CD4-positive, alpha-beta T cell (primary cell): ENCODE results near the gene HAUS8. TPM values are rescaled to one million over a fixed set of nuclear protein-coding genes. Genes with fewer than 3 reads are reported as not detected.

ENCODE experiments used
- ATAC-seq: fragments of 200-7000 bp; cut with Tn5 transposase; one replicate; pipeline ENCODE4 v1.10.0; 2022; ENCODE audit warnings: mild to moderate bottlenecking; ENCODE audit not compliant: poor library complexity
- CTCF ChIA-PET: fragments of 350-600 bp; sonication (Branson Sonifier 250); formaldehyde crosslinking; loops from one replicate; lab custom pipeline; 2021; ENCODE audit warnings: antibody characterized with exemption, inconsistent platforms; lab: Charles Lee
- POLR2A ChIA-PET: fragments of 350-600 bp; sonication (Branson Sonifier 250); formaldehyde crosslinking; loops from one replicate; lab custom pipeline; 2021; ENCODE audit warnings: antibody characterized with exemption, inconsistent platforms; lab: Charles Lee
- DNase-seq, 14 experiments: peaks; one replicate each; pipeline ENCODE4 v3.0.0-alpha.2; 2013 to 2020; ENCODE audit warnings: mixed read lengths in 2 of 14
- H3K27ac ChIP-seq, 2 donors: one replicate each; pipeline versions ENCODE4 v1.5.1 to v1.7.0; 2013; ENCODE audit warnings: low read length in 2 of 2, low read depth in 1 of 2, mild to moderate bottlenecking in 1 of 2
- H3K27me3 ChIP-seq, 2 experiments: 1 replicate in 1 of 2; 2 replicates in 1 of 2; pipeline versions ENCODE4 v1.6.1 to v1.7.0; 2013; ENCODE audit warnings: low read length in 2 of 2, control low read depth in 1 of 2, mild to moderate bottlenecking in 1 of 2, moderate library complexity in 1 of 2; ENCODE audit not compliant: insufficient read depth in 2 of 2, control insufficient read depth in 1 of 2
- H3K36me3 ChIP-seq: one replicate; pipeline ENCODE4 v1.6.1; 2013; ENCODE audit warnings: low read length, control low read depth; ENCODE audit not compliant: insufficient read depth
- H3K4me1 ChIP-seq: one replicate; pipeline ENCODE4 v1.6.1; 2013; ENCODE audit warnings: low read length, control low read depth; ENCODE audit not compliant: insufficient read depth
- H3K4me3 ChIP-seq: one replicate; pipeline ENCODE4 v1.5.1; 2013; ENCODE audit warnings: mild to moderate bottlenecking, low read length, moderate library complexity
- H3K9me3 ChIP-seq, 2 experiments: 1 replicate in 1 of 2; 2 replicates in 1 of 2; pipeline versions ENCODE4 v1.6.1 to v1.7.0; 2013; ENCODE audit warnings: low read length in 2 of 2, mild to moderate bottlenecking in 2 of 2, control low read depth in 1 of 2, moderate library complexity in 1 of 2; ENCODE audit not compliant: control insufficient read depth in 1 of 2, insufficient read depth in 1 of 2
- H3K27ac Mint-ChIP-seq: one replicate; pipeline ENCODE4 v1.8.0; 2020; ENCODE audit warnings: mixed read lengths
- H3K27me3 Mint-ChIP-seq: one replicate; pipeline ENCODE4 v1.8.0; 2021; ENCODE audit warnings: mixed read lengths
- H3K36me3 Mint-ChIP-seq: one replicate; pipeline ENCODE4 v1.8.0; 2021; ENCODE audit warnings: low read depth, mixed read lengths
- H3K4me1 Mint-ChIP-seq: one replicate; pipeline ENCODE4 v1.8.0; 2021; ENCODE audit warnings: low read depth, mixed read lengths
- H3K4me3 Mint-ChIP-seq: one replicate; pipeline ENCODE4 v1.8.0; 2020; ENCODE audit warnings: mild to moderate bottlenecking, mixed read lengths
- H3K9me3 Mint-ChIP-seq: one replicate; pipeline ENCODE4 v1.8.0; 2020; ENCODE audit warnings: mixed read lengths
- CTCF ChIP-seq: fragments of 200-600 bp; IDR thresholded peaks from one replicate; pipeline ENCODE4 v1.8.0; 2022; ENCODE audit warnings: antibody characterized with exemption, mild to moderate bottlenecking
- intact Hi-C, 2 experiments: fragments of 100-400 bp; cut with DNase I in 1 of 2; cut with micrococcal nuclease in 1 of 2; formaldehyde crosslinking; loops; one replicate each; pipeline versions ENCODE4 v1.15.1 to v1.9.0; 2023 to 2025; cut with DNase I, micrococcal nuclease
- total RNA-seq, 174 experiments: library from RNA in 2 of 174; stranded (reverse) in 2 of 174; gene quantifications; one replicate each; pipeline ENCODE4 v1.2.3 and lab custom pipeline; 2021 to 2026

Gene HAUS8
- total RNA-seq, 2 experiments from 2014 or later = 20.6 to 20.7 TPM

DNA sequence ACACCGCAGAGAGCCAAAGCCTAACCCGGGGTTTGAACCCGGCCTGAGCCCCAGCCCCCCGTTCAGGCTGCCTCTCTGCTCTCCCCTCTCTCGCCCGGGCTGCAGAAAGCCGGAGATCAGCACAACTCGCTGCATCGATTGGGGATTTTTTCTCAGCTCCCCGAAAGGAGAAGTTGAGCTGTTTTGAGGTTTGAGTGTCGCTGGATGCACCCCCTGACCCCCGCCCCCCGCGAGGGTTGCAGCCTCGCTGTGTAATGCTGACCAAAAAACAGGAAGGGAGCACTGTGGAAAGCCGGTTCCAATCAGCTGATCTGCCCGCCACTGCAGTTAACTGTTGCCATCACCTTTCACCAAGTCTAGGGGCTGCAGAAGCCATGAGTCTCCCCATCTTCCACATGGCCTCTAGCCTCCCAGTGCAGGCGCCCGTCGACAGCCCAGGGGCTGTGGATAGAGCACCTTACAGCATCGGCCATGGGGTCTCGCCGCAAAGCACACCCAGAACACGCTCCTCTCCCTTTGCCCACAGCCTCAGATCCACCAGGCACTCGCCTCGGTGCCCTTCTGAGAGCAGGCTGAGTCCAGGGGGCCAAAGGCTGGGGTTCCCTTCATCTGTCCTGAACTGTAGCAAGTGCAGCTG is 34.8 kb upstream of the HAUS8 start:
- H3K4me1 Mint-ChIP-seq = peaks cover 24% of the 10 kb centered on the region
- TF ChIP-seq CTCF = no peak
- H3K4me3 Mint-ChIP-seq = no peak overlapping the region
- H3K4me1 ChIP-seq = peaks cover 45% of the 10 kb centered on the region
- no peaks in the 10 kb centered on the region for H3K9me3 ChIP-seq
- peak overlapping the region in 1 of 2 donors; percentile 21 for H3K27ac ChIP-seq
- DNase-seq = peak in 3 of 14 experiments; percentile 43 to 70 (median 65)
- ATAC-seq = peak; percentile 37
- H3K4me3 ChIP-seq = no peak overlapping the region
- H3K27ac Mint-ChIP-seq = peak overlapping the region; percentile 75
- H3K36me3 ChIP-seq = peaks cover 62% of the 10 kb centered on the region
- intact Hi-C loops = no loop called here
- ChIA-PET POLR2A (interaction anchor here (1.2 to 3.2 kb wide), 2 partner anchors 15 to 74 kb away, joined by 3 to 10 read pairs; no protein-coding TSS in a partner anchor), CTCF (no interaction called here)
- H3K36me3 Mint-ChIP-seq = peaks cover 82% of the 10 kb centered on the region
- no peaks in the 10 kb centered on the region for H3K9me3 Mint-ChIP-seq
- no peaks in the 10 kb centered on the region for H3K27me3 Mint-ChIP-seq
- H3K27me3 ChIP-seq = no peaks in the 10 kb centered on the region

DNA sequence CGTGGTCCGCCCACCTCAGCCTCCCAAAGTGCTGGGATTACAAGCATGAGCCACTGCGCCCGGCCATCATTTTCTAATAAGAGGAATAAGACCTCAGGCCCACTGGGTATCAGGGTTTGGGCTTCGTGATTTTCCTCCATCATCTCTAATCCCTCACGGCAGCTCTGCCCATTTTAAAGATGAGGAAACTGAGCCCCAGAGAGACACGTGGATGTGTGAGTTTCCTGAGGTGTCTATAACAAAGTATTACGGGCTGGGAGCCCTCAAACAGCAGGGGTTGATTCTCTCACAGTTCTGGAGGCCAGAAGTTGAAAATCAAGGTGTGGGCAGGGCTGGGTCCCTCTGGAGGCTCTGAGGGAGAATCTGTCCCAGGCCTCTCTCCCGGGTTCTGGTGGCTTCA is 34.0 kb upstream of the HAUS8 start:
- H3K4me3 Mint-ChIP-seq = no peak overlapping the region
- ChIA-PET CTCF (no interaction called here), POLR2A (interaction anchor here (3.2 kb wide), 1 partner anchor 16 kb away, joined by 10 read pairs; no protein-coding TSS in a partner anchor)
- ATAC-seq (no peak), DNase-seq (no peak)
- Histone ChIP-seq H3K27me3 (no peaks in the 10 kb centered on the region), H3K4me3 (no peak overlapping the region), H3K27ac (no peak overlapping the region), H3K36me3 (peaks cover 66% of the 10 kb centered on the region), H3K9me3 (no peaks in the 10 kb centered on the region), H3K4me1 (peaks cover 45% of the 10 kb centered on the region)
- no peaks in the 10 kb centered on the region for H3K9me3 Mint-ChIP-seq
- peaks cover 81% of the 10 kb centered on the region for H3K36me3 Mint-ChIP-seq
- H3K27ac Mint-ChIP-seq = peak overlapping the region; percentile 75
- TF ChIP-seq CTCF = no peak
- H3K4me1 Mint-ChIP-seq = peaks cover 24% of the 10 kb centered on the region
- intact Hi-C loops = no loop called here
- no peaks in the 10 kb centered on the region for H3K27me3 Mint-ChIP-seq

GRCh38 chr19:17108453-17108784 is 33.2 kb upstream of the HAUS8 start:
- Histone ChIP-seq H3K9me3 (no peaks in the 10 kb centered on the region), H3K27ac (no peak overlapping the region), H3K4me1 (peaks cover 47% of the 10 kb centered on the region), H3K27me3 (no peaks in the 10 kb centered on the region), H3K4me3 (no peak overlapping the region), H3K36me3 (peaks cover 70% of the 10 kb centered on the region)
- ATAC-seq (no peak), DNase-seq (no peak)
- no peaks in the 10 kb centered on the region for H3K9me3 Mint-ChIP-seq
- H3K27ac Mint-ChIP-seq = peak overlapping the region; percentile 42
- TF ChIP-seq CTCF = no peak
- no peaks in the 10 kb centered on the region for H3K27me3 Mint-ChIP-seq
- ChIA-PET CTCF (no interaction called here), POLR2A (interaction anchor here (3.2 kb wide), 1 partner anchor 17 kb away, joined by 10 read pairs; no protein-coding TSS in a partner anchor)
- H3K4me1 Mint-ChIP-seq = peaks cover 26% of the 10 kb centered on the region
- intact Hi-C loops = no loop called here
- no peak overlapping the region for H3K4me3 Mint-ChIP-seq
- peaks cover 80% of the 10 kb centered on the region for H3K36me3 Mint-ChIP-seq
